GM12872 (cell line): ENCODE results near the gene NOS1.

ENCODE experiments used
- CTCF ChIP-seq: IDR thresholded peaks from 3 replicates; pipeline ENCODE4 v1.5.1; 2011; ENCODE audit warnings: low read depth, mild to moderate bottlenecking, low read length, moderate library complexity; ENCODE audit not compliant: insufficient read depth

NOS1 gene

GRCh38 chr12:117300174-117300573, 61.3 kb downstream of the NOS1 start:
- no peak for TF ChIP-seq CTCF

GRCh38 chr12:117298648-117299225, 62.7 kb downstream of the NOS1 start:
- TF ChIP-seq CTCF, result no peak

GRCh38 chr12:117298191-117298590, 63.2 kb downstream of the NOS1 start:
- no peak for TF ChIP-seq CTCF

GRCh38 chr12:117294189-117294603, 67.2 kb downstream of the NOS1 start:
- TF ChIP-seq CTCF, result no peak

GRCh38 chr12:117293510-117293909, 67.9 kb downstream of the NOS1 start:
- TF ChIP-seq CTCF, result no peak

- TF ChIP-seq CTCF, result no peak
Observed at GRCh38 chr12:117292688-117293087, 68.7 kb downstream of the NOS1 start.

- TF ChIP-seq CTCF, result no peak
Observed at GRCh38 chr12:117284140-117284539, 77.3 kb downstream of the NOS1 start.

GRCh38 chr12:117282490-117282889, 78.9 kb downstream of the NOS1 start:
- TF ChIP-seq CTCF, result no peak
